Stimulated activated CD4-positive, alpha-beta T cell treated with anti-CD3 and anti-CD28 coated beads, Interleukin-15, amount 100 ng/mL, for 1 hour (primary cell): Measurements from ENCODE around the gene AP1G1.
"Not testable (repeated sequence)": the region's sequence is repeated elsewhere in the genome, so short reads cannot be mapped to it uniquely, and the experiment has no call there.

Experiments used
- DNase-seq, 2 donors: peaks; one replicate each; pipeline ENCODE4 v3.0.0-alpha.2; 2020; ENCODE audit warnings: low read depth in 1 of 2, low spot score in 1 of 2

AP1G1 gene

GRCh38 chr16:71707199-71707598, 101.4 kb downstream of the AP1G1 start:
- no peak for DNase-seq

DNA sequence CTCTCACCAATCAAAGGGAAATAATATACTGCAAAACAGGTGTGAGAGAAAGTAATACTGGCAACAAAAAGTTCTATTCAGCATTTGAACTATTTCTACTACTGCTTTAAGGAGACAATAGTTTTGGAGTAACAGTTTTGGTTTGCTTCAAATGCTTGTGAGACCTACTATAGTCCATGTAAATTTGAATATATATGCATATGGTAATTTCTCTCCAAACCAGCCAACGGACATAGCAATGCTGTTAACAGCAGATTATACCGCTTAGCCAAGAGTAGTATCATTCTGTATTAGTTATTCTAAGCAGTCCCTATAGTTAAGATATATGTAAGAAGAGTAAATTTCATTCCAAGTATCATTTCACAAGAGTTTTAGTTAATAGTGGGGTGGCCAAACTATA, 102.6 kb downstream of the AP1G1 start:
- no peak for DNase-seq

DNA sequence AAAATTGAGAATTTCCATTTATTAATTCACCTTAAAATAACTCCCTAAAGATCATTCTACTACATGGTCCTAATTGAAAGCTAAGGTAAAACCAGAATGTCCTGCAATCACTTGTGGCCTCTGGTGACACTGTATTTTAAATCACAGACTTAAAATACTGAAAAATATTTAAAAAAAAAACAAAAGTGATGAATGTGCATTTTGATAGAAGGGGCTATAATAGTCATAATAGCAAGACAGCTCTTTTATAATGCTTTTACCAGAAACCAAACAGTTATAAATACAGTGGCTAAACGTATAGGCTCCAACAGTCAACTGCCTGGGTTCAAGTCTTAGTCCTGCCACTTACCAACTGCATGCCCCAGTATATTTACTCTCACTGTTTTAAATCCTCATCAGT, 105.3 kb downstream of the AP1G1 start:
- no peak for DNase-seq

- no peak for DNase-seq
Observed at GRCh38 chr16:71700831-71701230, 107.8 kb downstream of the AP1G1 start.

DNA sequence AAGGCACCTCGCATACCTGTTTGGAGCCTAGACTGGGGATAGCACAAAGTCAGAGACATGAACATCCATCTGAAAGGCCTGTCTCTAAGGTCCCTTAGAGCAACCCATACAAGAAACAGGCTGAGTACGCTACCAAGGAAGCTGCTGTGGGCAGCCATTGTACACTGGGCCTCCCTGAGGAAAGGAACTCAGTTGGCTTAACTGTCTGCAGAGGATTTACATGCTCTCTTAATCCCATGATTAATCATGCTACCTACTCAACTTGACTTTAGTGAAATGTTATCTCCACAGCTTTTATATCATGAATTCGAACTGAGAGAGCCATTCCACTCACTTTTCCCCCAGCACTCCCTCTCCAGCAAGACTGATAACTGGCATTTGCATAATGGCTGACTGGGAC, 110.1 kb downstream of the AP1G1 start:
- no peak for DNase-seq

- no peak for DNase-seq
Observed at GRCh38 chr16:71693164-71693563, 115.5 kb downstream of the AP1G1 start.

DNA sequence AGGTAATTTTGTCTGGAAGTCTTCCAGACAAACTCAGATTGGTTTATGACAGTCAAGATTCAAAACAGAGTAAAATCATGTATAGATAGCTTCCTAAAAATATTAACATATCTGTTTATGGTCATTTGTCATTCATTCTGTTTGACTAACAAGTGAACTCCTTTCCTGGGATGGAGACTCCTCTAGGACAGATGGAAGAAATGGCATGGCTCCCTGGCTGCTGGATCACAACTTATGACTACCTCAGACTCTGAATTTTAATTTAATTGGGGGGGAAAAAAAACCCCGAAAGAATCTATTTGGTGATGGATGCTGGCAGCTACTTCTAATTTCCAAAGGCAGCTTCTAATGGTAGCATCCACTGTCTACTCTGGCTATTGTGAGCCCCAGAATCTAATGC, 118.7 kb downstream of the AP1G1 start:
- no peak for DNase-seq

DNA sequence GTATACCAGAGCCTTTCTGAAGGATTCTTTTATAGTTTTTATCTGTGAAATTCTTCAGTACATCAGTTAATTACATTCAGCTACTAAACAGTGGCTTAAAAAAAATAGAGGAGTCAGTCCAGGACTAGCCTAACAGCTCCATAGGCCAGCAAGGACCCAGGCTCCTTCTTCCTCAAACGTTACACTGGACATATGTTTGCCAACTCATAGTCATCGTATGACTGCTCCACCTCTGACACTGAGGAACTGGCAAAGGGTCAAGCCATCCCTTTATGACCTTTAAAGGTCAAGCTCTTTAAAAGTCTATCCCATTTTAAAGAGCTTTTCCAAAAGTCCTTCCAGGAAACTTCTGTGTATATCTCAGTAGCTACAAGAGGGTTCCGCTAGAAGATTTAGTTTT, 120.8 kb downstream of the AP1G1 start:
- no peak for DNase-seq

DNA sequence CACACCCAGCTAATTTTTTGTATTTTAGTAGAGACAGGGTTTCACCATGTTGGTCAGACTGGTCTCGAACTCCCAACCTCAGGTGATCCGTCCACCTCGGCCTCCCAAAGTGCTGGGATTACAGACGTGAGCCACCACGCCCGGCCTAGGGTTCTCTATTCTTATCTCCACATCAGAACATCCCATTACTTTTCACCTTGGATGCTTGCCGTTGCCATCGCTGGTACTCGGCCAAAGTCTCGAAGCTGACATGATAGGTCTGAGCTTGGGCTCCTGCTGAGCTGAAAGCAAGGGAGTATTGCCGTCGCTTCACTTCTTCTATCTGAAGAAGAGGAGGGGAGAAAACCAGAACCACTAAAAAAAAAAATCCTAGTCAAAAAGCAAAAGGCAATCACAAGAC, 124.4 kb downstream of the AP1G1 start:
- not testable (repeated sequence) for DNase-seq

DNA sequence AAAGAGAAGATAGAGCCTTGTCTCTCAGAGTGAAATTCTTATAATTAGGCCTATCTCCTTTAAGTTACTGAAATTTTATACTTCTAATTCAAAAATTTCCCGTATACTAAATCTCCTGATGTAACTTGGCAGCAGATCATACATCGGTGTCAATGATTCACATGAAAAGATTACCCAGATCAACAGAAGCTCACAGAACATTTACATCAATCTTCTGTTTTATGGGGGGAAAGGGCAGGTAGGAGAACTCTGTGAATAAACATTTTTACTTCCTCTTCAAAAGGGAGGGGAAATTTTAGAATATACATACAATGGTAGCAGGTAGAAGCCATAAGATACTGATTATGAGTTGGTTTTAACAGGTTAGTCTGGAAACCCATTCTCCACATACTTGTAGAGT, 127.3 kb downstream of the AP1G1 start:
- DNase-seq: no peak
